BJ (cell line): Measurements from ENCODE around the gene JAG1. TPM values are rescaled to one million over a fixed set of nuclear protein-coding genes. Genes with fewer than 3 reads are reported as not detected.

Experiments
- CTCF ChIA-PET: fragments of 350-600 bp; formaldehyde crosslinking; extraction: SDS; loops from one replicate; lab custom pipeline; 2021; ENCODE audit warnings: antibody characterized with exemption, inconsistent platforms; lab: Yijun Ruan, JAX
- POLR2A ChIA-PET: fragments of 300-600 bp; sonication (Branson Sonifier 250); formaldehyde crosslinking; extraction: SDS; loops from one replicate; lab custom pipeline; 2021; ENCODE audit warnings: antibody characterized with exemption; lab: Charles Lee
- DNase-seq: peaks from one replicate; pipeline ENCODE4 v3.0.0-alpha.2; 2011; ENCODE audit warnings: low read depth
- H3K27me3 ChIP-seq: 2 replicates; pipeline ENCODE4 v1.6.0; 2011; ENCODE audit warnings: low read length; ENCODE audit not compliant: control insufficient read depth, insufficient read depth
- H3K36me3 ChIP-seq: 2 replicates; pipeline ENCODE4 v1.5.1; 2011; ENCODE audit warnings: low read length; ENCODE audit not compliant: control insufficient read depth, insufficient read depth
- H3K4me3 ChIP-seq: 2 replicates; pipeline ENCODE4 v1.5.1; 2011; ENCODE audit warnings: low read depth, mild to moderate bottlenecking, control low read depth, low read length
- polyA plus RNA-seq: library from polyadenylated mRNA; depleted of rRNA; stranded (reverse); fragments of >200 nt; gene quantifications from 2 replicates; pipeline ENCODE4 v1.2.3, GENCODE V29; 2011
- TF ChIP-seq, protein P1 (sequence below): IDR thresholded peaks from 2 replicates; pipeline ENCODE4 v1.5.1; 2011; ENCODE audit warnings: low read depth, mild to moderate bottlenecking, control low read depth, inconsistent platforms, low read length, moderate library complexity; ENCODE audit not compliant: insufficient read depth

The JAG1 gene
- polyA plus RNA-seq, 1 experiment, result 19.9 TPM

DNA sequence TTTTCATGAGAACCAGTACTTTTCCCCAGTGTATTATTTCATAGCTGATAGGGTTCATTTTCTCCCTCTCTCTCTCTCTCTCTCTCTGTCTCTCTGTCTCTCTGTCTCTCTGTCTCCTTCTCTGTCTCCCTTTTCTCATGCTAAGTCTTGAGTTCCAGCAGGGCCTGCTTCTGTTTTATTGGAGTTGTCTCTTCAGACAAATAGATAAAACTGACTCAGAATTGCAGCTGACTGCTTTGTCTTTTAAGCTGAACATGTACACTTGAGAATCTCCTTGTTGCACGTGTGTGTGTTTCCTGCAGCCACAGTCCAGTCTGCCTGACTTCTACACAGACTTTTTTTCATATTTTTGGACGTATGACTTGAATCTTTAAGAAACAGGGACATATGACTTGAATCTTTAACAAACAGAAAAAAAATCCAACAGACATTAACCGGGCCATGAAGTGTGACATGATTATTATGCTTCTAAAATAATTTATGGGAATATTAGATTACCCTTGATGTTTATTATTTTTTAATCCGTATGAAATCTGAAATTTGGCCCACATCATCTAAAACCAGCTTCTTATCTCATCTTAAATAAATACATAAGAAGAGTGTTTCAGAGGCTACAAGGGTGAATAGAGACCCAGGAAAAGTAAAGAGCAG is 71.5 kb downstream of the JAG1 start:
- Histone ChIP-seq H3K36me3 (no peaks in the 10 kb centered on the region), H3K4me3 (no peak overlapping the region), H3K27me3 (no peaks in the 10 kb centered on the region)
- ChIA-PET POLR2A (no interaction called here), CTCF (interaction anchor here (1.2 kb wide), 1 partner anchor 17 kb away, joined by 3 read pairs; no protein-coding TSS in a partner anchor)
- TF ChIP-seq, protein P1, sequence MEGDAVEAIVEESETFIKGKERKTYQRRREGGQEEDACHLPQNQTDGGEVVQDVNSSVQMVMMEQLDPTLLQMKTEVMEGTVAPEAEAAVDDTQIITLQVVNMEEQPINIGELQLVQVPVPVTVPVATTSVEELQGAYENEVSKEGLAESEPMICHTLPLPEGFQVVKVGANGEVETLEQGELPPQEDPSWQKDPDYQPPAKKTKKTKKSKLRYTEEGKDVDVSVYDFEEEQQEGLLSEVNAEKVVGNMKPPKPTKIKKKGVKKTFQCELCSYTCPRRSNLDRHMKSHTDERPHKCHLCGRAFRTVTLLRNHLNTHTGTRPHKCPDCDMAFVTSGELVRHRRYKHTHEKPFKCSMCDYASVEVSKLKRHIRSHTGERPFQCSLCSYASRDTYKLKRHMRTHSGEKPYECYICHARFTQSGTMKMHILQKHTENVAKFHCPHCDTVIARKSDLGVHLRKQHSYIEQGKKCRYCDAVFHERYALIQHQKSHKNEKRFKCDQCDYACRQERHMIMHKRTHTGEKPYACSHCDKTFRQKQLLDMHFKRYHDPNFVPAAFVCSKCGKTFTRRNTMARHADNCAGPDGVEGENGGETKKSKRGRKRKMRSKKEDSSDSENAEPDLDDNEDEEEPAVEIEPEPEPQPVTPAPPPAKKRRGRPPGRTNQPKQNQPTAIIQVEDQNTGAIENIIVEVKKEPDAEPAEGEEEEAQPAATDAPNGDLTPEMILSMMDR, result no peak
- DNase-seq, result no peak

DNA sequence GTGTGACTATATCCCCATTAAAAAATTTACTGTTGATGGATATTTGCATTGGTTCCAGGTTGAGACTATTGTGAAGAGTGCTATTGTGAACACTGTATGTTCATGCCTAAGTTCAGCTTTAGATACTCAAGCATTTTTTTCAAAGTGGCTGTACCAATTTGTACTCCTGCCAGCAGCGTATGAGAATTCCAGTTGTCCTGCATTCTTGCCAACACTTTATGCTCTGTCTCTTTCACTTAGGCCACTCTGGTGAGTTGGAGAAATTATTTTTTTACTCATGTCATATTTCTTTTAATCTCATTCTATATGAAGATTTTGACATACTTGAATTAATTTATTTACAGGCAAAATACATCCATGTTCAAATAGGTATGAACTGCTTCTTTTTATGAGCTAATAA is 76.2 kb downstream of the JAG1 start:
- Histone ChIP-seq H3K4me3 (no peak overlapping the region), H3K27me3 (no peaks in the 10 kb centered on the region), H3K36me3 (no peaks in the 10 kb centered on the region)
- TF ChIP-seq, protein P1, result no peak
- no peak for DNase-seq
- POLR2A ChIA-PET, result no interaction called here
- CTCF ChIA-PET, result interaction anchor here (1.4 kb wide), 1 partner anchor 74 kb away, joined by 5 read pairs; no protein-coding TSS in a partner anchor

DNA sequence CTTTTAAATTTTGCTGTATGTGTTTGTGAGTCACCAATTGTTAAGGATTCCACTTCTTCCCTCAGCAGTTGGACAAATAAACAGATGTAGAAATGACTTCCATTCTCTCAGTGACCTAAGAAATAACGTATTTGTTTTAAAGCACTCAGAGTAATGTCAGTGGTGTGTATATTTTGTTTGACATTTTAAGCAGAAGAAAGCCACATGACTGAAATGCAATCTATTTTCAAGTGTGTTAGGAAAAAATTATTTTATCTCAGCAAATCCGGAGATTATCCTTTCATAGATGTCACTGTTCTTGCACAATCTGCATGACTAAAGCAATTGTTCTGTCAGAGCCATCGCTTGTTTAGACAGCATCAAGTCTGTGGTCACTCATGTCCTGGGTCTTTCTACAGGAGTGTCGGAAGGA is 77.1 kb downstream of the JAG1 start:
- no peaks in the 10 kb centered on the region for H3K36me3 ChIP-seq
- POLR2A ChIA-PET, result no interaction called here
- TF ChIP-seq, protein P1, result no peak
- CTCF ChIA-PET, result no interaction called here
- no peaks in the 10 kb centered on the region for H3K27me3 ChIP-seq
- DNase-seq, result no peak
- H3K4me3 ChIP-seq, result no peak overlapping the region

DNA sequence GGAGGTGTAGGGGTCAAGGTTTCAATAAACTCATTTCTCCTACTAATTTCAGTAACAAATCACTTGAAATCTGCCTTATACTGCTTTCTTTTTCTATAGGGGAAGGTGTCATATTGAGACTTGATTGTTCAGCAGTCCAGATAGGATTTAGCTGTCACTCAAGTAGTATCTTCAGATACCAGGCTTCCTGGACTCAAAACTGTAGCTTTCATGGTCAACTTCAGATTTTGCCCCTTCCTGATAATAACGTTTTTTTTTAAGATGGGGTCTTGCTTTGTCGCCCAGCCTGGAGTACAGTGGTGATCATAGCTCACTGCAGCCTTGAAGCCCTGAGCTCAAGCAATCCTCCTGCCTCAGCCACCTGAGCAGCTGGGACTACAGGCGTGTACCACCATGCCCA is 77.8 kb downstream of the JAG1 start:
- CTCF ChIA-PET, result interaction anchor here (0.6 to 1.3 kb wide), 2 partner anchors 10 to 95 kb away, joined by 3 read pairs; no protein-coding TSS in a partner anchor
- no peak for DNase-seq
- TF ChIP-seq, protein P1, result no peak
- H3K27me3 ChIP-seq, result no peaks in the 10 kb centered on the region
- H3K4me3 ChIP-seq, result no peak overlapping the region
- POLR2A ChIA-PET, result no interaction called here
- no peaks in the 10 kb centered on the region for H3K36me3 ChIP-seq

DNA sequence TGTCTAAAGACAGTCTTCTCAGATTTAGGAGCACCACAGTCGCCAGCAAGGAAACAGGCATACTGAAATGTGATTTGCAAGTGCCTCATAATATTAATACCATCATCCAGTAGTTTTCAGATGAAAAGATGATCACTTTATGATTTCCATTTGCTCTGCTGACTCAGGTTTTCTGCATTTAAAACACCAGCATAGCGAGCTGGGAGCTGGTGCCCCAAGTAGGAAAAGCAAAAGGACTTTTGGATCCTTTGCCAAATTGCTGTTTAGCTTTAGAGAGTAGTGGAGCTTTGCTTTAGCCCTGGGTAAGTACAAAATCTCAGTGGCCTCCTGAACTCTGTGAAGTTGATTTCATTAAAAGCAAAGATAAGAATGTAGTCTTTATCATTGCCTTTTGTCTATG is 78.5 kb downstream of the JAG1 start:
- H3K27me3 ChIP-seq, result no peaks in the 10 kb centered on the region
- ChIA-PET CTCF (interaction anchor here (0.6 to 1.3 kb wide), 4 partner anchors 11 to 96 kb away, joined by 3 to 5 read pairs (median 3); no protein-coding TSS in a partner anchor), POLR2A (no interaction called here)
- H3K36me3 ChIP-seq, result no peaks in the 10 kb centered on the region
- TF ChIP-seq, protein P1, result no peak
- no peak for DNase-seq
- H3K4me3 ChIP-seq, result no peak overlapping the region
